Fibroblast of upper back skin (primary cell): Measurements from ENCODE around the gene NDUFB10.
"Not testable (repeated sequence)": the region's sequence is repeated elsewhere in the genome, so short reads cannot be mapped to it uniquely, and the experiment has no call there.

Experiments used
- DNase-seq: peaks from one replicate; pipeline ENCODE4 v3.0.0-alpha.2; 2013

Gene NDUFB10

DNA sequence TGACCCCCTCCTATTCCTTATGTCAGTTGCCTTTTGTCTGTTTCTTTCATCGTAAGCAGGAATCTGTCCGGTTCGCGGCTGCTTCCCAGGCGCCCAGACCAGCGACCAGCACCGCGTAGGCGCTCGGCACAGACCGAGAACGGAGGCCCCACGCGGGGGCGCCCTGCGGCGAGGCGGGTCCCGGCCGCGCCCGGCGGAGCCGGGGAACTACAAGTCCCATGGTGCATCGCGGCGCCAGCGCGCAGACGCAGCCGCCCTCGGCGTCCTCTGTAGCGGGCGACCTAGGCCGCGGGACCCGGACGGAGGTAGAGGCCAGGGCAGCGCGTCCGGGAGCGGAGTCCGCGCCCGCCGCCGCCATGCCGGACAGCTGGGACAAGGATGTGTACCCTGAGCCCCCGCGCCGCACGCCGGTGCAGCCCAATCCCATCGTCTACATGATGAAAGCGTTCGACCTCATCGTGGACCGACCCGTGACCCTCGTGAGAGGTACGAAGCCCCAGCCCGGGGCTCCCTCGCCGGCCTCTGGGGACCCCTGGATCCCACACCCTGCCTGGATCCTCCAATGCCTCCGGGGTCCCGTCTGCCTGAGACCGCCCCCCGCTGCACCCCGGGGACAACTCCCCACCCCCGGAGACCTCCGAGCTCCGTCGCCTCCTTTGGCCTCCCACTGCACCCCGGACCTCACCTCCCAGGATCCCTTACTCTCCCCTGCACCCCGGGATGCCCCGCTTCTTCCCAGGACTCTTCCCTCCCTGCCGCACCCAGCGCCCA is at the start of gene NDUFB10:
NDUFB10 (plus strand) TSS at position 270 of the 771 bp plus-strand sequence; CDS start at position 357, 87 bp downstream.
- DNase-seq, result peak; percentile 85

- DNase-seq, result no peak
Measured at GRCh38 chr16:1909561-1910231, 49.6 kb upstream of the NDUFB10 start.

- no peak for DNase-seq
Measured at GRCh38 chr16:1911467-1912214, 47.7 kb upstream of the NDUFB10 start.

DNA sequence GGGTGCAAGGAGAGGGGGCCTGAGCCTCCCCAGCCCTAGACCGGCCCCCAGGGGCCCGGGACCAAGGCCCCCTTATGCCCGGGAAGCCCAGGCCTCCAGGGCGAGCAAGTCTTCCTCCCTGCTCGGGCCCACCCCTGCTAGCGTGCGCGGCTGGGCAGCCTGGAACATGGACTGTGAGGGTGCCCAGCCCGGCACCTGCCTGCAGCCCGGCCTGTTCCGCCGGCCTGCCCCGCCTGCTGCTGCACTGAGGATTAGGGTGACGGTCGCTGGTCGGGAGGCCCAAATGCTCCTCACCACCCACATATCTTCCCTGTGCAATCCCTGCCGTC is 47.2 kb upstream of the NDUFB10 start:
- DNase-seq, result no peak

- no peak for DNase-seq
Measured at GRCh38 chr16:1913327-1914083, 45.8 kb upstream of the NDUFB10 start.

DNA sequence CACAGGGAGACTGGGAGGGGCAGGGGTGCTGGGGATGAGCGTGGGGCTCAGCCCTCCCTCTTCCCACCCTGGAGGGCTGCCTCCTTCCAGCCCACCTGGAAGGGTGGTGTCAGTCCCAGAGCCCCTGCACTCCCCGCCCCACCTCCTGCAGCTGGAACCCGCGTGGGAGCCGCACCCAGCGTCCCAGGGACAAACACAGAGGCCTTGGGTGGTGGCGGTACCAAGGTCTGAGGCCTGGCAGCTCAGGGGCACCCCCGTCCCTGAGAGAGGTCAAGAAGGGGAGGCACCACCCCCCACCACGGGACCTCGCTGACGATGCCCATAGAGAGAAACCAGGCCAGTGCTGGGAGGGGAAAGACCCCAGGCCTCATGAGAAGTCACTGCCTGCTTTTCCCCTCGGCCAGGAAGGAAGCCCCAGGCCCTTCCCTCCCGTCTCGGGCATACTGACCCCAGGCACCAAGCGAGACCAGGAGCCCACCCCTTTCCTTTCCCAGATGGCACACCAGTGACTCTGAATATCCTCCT is 45.2 kb upstream of the NDUFB10 start:
- DNase-seq, result no peak

GRCh38 chr16:1914988-1915387 is 44.4 kb upstream of the NDUFB10 start:
- no peak for DNase-seq

DNA sequence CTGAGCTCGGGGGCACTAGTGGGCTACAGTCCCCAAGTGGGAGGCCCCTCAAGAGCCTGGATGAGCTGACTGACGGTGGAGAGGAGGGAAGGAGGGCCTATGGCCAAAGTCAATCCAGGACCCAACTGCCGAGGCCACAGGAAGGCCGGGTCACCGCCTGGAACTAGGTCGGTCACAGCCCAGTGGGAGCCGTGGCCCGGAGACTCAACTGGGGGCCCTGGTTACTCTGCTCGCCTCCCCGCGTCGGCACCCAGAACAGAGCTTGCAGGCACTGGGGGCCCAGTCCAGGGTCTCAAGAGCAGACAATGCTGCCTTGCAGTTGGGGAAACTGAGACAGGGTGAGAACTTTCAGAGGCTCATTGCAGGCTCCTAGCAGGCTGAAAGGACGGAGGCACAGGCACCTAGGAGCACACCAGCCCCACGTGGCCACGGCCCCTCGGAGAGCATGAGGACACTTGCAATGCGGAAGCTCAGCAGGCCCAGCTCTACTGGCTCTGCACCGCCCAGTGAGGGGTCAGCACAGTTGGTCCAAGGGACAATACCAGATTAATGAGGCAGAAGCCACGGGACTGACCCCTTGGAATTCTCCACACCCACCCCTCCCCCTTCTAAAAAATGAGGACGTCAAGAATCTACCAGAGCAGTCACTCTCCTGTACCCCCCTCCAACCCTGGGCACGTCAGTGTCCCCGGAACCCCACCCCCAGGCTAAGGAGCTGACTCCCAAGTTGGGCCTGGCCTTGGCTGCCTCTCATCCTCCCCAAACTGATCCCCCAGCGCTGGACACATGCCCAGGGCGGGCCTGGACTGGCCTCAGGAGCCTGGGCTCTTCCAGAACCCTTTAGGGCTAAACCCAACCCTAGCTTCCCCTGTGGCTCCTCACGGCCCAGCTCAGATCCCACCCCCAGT is 43.4 kb upstream of the NDUFB10 start:
- DNase-seq, result no peak

DNA sequence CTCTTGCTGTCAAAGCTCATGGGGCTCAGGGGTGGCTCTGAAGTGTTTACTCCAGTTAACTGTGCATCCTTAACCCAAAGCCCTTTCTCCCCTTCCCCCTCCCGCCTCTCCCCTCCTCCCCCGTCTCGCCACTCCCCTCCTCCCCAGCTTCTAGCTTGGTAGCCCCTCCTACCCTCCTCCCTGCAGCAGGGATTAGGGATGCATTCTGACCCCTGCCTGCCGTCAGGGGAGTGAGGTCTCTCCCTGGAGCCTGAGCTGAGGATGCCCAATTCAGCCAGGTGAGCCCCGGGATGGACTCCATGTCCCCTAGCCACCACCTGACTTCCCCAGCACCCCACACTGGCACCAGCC is 42.7 kb upstream of the NDUFB10 start:
- no peak for DNase-seq

GRCh38 chr16:1917056-1917664 is 42.2 kb upstream of the NDUFB10 start:
- no peak for DNase-seq

GRCh38 chr16:1917665-1918350 is 41.5 kb upstream of the NDUFB10 start:
- DNase-seq, result no peak

GRCh38 chr16:1918351-1919326 is 40.7 kb upstream of the NDUFB10 start, which contains the start of gene HS3ST6:
Gene HS3ST6, minus strand, starts transcription at chr16:1918415. Its CDS starts 92 bp downstream, at chr16:1918323.
- DNase-seq, result no peak

DNA sequence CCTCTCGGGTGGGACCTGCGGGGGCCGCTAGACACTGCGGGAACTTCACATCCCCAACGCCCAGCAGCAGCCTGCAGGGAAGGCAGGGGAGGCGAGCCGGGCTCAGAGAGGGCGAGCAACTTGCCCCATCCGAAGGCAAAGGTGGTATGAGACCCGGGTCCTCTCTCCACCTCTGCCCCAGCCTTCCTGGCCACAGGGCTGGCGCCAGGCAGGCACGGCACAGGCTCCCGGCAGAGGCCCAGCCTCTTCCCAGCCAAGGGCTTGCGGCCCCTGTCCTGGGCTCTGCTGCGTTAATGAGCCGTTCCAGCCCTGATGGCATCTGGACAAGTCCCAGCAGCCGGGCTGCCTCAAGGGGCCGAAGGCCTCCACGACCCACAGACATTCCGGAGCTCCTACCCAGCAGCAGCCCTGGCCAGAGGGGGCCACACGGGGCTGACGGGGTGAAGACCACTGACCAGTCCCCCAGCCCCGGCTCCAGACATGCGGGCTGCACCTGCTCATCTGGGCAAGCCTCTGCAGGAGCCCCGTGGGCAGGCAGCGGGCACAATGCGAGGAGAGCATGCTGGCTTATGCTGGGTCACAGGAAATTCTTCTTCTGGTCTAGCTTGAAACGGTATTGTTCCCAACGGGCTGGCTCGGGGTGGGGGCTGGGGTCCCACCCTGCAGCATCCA is 39.9 kb upstream of the NDUFB10 start:
- no peak for DNase-seq

GRCh38 chr16:1920122-1920521 is 39.2 kb upstream of the NDUFB10 start:
- DNase-seq, result not testable (repeated sequence)

DNA sequence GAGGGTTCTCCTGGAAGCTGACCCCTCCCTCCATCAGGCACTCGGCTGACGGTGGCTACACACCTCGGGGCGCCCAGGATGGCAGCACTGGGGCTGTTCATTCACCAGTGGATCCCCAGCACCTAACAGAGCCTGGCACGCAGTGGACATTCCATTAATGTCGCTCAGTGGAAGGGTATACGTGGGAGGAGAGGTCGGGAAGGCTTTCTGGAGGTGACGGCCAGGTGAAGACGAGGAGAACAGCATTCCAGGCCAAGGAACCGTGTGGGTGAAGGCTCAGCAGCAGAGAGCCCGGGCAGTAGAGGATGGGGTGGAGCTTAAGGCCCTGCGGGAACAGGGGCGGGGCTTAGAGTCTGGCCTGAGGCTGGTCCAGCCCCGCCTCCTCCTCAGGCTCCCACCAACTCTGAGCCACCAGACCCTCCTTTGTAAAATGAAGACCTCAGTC is 38.6 kb upstream of the NDUFB10 start:
- DNase-seq, result no peak

GRCh38 chr16:1922357-1922756 is 37.0 kb upstream of the NDUFB10 start:
- DNase-seq, result no peak

DNA sequence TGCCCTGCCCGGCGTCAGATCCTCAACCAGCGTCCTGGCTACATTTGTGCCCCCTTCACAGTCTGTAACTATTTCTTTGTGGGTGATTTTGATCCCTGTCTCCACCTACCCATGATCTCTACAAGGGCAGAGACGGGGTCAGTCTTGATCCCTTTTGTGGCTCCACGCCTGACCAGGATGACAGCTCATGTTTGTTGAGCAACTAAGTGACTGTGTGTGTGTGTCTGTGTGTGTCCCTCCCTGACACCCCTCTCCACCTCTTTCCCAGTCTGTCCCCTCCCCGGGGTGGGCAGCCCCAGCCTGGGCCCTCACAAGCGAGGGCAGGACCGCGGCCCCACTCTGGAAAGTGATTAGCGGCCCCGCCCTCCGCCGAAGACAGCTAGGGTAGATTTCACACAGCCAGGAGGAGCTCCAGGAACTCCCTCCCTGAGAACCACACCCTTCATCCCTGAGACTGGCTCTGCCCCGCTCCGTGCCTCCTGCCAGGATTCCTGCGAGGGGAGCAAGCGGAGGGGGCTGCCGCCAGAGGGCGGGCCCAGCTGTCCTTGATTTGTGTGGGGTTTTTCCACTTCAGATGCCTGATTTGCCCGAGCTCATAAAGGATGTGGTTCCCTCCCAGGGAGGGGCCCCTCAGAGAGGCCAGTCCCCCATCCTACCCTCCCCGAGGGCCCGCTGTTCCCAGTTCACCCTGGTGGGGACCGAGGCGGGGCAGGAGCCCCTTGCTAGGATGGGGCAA is 35.9 kb upstream of the NDUFB10 start:
- DNase-seq, result peak; percentile 45

GRCh38 chr16:1924095-1924494 is 35.2 kb upstream of the NDUFB10 start:
- DNase-seq, result no peak
